ENCODE data around the gene ARHGEF17. TPM values are rescaled to one million over a fixed set of nuclear protein-coding genes. Genes with fewer than 3 reads are reported as not detected.

The ARHGEF17 gene
- total and polyA plus RNA-seq, 2 of the 8 experiments (the other 6 are each of a cell fraction or from before 2014, with no cell fraction given) = 11.3 to 14.6 TPM

GRCh38 chr11:73393011-73393380 lies 84.9 kb downstream of the ARHGEF17 start:
- DNase-seq (ENCODE audit: low read depth in 1 of 2, low spot score in 2 of 2) (no peak), FAIRE-seq (no peak)
- no peak overlapping the region for H4K91ac ChIP-seq (replicated peaks; ENCODE audit: insufficient read length, low read length)
- H2BK120ac ChIP-seq (replicated peaks; ENCODE audit: low read depth, low read length) = no peak overlapping the region
- H3K4ac ChIP-seq (replicated peaks; ENCODE audit: insufficient read length, low read depth, low read length) = no peak overlapping the region
- no peaks in the 10 kb centered on the region for H3K36me3 ChIP-seq (ENCODE audit: control insufficient read depth in 2 of 4, insufficient read depth in 4 of 4, low read length in 3 of 4)
- no peak overlapping the region for H3K4me3 ChIP-seq (ENCODE audit: extremely low read depth in 1 of 4, insufficient read depth in 2 of 4, low read depth in 3 of 4, low read length in 4 of 4)
- H3K27ac ChIP-seq (ENCODE audit: low read depth, low read length) = no peak overlapping the region
- no peaks in the 10 kb centered on the region; a peak in 1 of 7 replicates for H3K4me1 ChIP-seq (replicated peaks in 1 of 4; ENCODE audit: control insufficient read depth in 3 of 4, insufficient read depth in 4 of 4, low read length in 3 of 4)
- no peak overlapping the region for H4K5ac ChIP-seq (ENCODE audit: insufficient read length, low read depth, low read length)
- H2BK15ac ChIP-seq (ENCODE audit: low read length) = no peak overlapping the region
- ChIA-PET CTCF (ENCODE audit: partially characterized antibody) (interaction anchor here (0.5 to 59.1 kb wide), 39 partner anchors 9 to 1322 kb away, joined by 3 to 1456 read pairs (median 5); no protein-coding TSS in a partner anchor), POLR2A (ENCODE audit: partially characterized antibody) (interaction anchor here (0.9 to 1.7 kb wide), 4 partner anchors 8 to 84 kb away, joined by 3 to 5 read pairs (median 4); no protein-coding TSS in a partner anchor)
- H3K18ac ChIP-seq (ENCODE audit: extremely low read depth, low read length) = no peak overlapping the region
- H3K79me1 ChIP-seq (ENCODE audit: low read depth, low read length) = no peaks in the 10 kb centered on the region
- H3K14ac ChIP-seq (ENCODE audit: insufficient read length) = no peak overlapping the region
- H3K79me2 ChIP-seq (ENCODE audit: control insufficient read depth in 1 of 2, insufficient read depth in 2 of 2, low read length in 2 of 2) = no peaks in the 10 kb centered on the region
- H2BK12ac ChIP-seq (ENCODE audit: low read depth, low read length) = no peak overlapping the region
- H3K23me2 ChIP-seq (ENCODE audit: low read depth, low read length) = no peaks in the 10 kb centered on the region
- H3K9me3 ChIP-seq (ENCODE audit: insufficient read depth in 2 of 2, low read depth in 1 of 2, low read length in 1 of 2) = no peaks in the 10 kb centered on the region
- H4K20me1 ChIP-seq (replicated peaks in 1 of 2; ENCODE audit: control insufficient read depth in 1 of 2, insufficient read depth in 2 of 2, low read length in 2 of 2) = peaks cover 4 to 9% of the 10 kb centered on the region in 2 experiments
- H3K56ac ChIP-seq (replicated peaks; ENCODE audit: insufficient read length, low read depth, low read length) = no peak overlapping the region
- no peaks in the 10 kb centered on the region for H3K27me3 ChIP-seq (replicated peaks in 1 of 4; ENCODE audit: control insufficient read depth in 3 of 4, extremely low read depth in 1 of 4, insufficient read depth in 3 of 4, low read length in 3 of 4)
- H3K23ac ChIP-seq (ENCODE audit: insufficient read length) = no peak overlapping the region
- no peak overlapping the region for H2AK5ac ChIP-seq (ENCODE audit: low read depth, low read length)
- H4K8ac ChIP-seq (ENCODE audit: extremely low read depth, insufficient read depth, low read length) = no peak overlapping the region
- 91% methylated on average over 7 of the region's 7 CpGs; no CpG with 5 or more reads in 1 of the 2 experiments for WGBS, 2 experiments (ENCODE audit: extremely low coverage in 1 of 2, insufficient coverage in 1 of 2, insufficient read length in 1 of 2, insufficient replicate concordance in 2 of 2, low coverage in 1 of 2, low lambda C conversion rate in 2 of 2, missing lambda C conversion rate in 1 of 2)
- H2BK20ac ChIP-seq (ENCODE audit: low read length) = no peak overlapping the region
- H3K9ac ChIP-seq (replicated peaks in 1 of 4; ENCODE audit: extremely low read depth in 1 of 4, low read depth in 3 of 4, low read length in 3 of 4) = no peak overlapping the region
- H2BK5ac ChIP-seq (ENCODE audit: low read depth, low read length) = no peak overlapping the region
- H3K4me2 ChIP-seq (ENCODE audit: insufficient read depth in 1 of 2, low read depth in 2 of 2, low read length in 2 of 2) = no peak overlapping the region
- TF ChIP-seq CEBPB (IDR thresholded peaks at IDR 0.05; ENCODE audit: low read depth, low read length) = no peak
- TF ChIP-seq SIX5 (IDR thresholded peaks at IDR 0.05; ENCODE audit: low read depth, low read length) = no peak
- TF ChIP-seq KDM4A (IDR thresholded peaks at IDR 0.05; ENCODE audit: low read depth, low read length, severe bottlenecking) = no peak
- TF ChIP-seq RFX5 (IDR thresholded peaks at IDR 0.05; ENCODE audit: borderline replicate concordance, low read depth, low read length) = no peak
- TF ChIP-seq RAD21 (IDR thresholded peaks at IDR 0.05 in 1 of 2, conservative IDR thresholded peaks at IDR 0.05 in 1 of 2; ENCODE audit: low read depth in 2 of 2, low read length in 2 of 2) = no peak
- TF ChIP-seq GABPA (IDR thresholded peaks at IDR 0.05; ENCODE audit: borderline replicate concordance, insufficient read depth, low read length) = no peak
- TF ChIP-seq ATF2 (IDR thresholded peaks at IDR 0.05; ENCODE audit: low read length) = no peak
- no peak for TF ChIP-seq HDAC6 (IDR thresholded peaks at IDR 0.05; ENCODE audit: low read depth, low read length)
- TF ChIP-seq SIRT6 (IDR thresholded peaks at IDR 0.05; ENCODE audit: low read length) = no peak
- no peak for TF ChIP-seq SP2 (IDR thresholded peaks at IDR 0.05; ENCODE audit: low read length)
- no peak overlapping the region for H2AFZ ChIP-seq (ENCODE audit: low read length)

All from H1 (cell line).